Measurements from ENCODE around the gene MED27. TPM values are rescaled to one million over a fixed set of nuclear protein-coding genes. Genes with fewer than 3 reads are reported as not detected.

Gene MED27
- polyA plus RNA-seq, 3 donors = 23.4 to 24.5 (median 23.6) TPM

GRCh38 chr9:132044176-132044875 is 35.3 kb downstream of the MED27 start:
- DNase-seq (ENCODE audit: low read depth in 3 of 3, low spot score in 2 of 3) = no peak

- DNase-seq (ENCODE audit: low read depth in 3 of 3, low spot score in 2 of 3) = no peak
These were observed 36.0 kb downstream of the MED27 start for GRCh38 chr9:132043708-132044107.

GRCh38 chr9:132042324-132042723 is 37.3 kb downstream of the MED27 start:
- no peak for DNase-seq (ENCODE audit: low read depth in 3 of 3, low spot score in 2 of 3)

- no peak for DNase-seq (ENCODE audit: low read depth in 3 of 3, low spot score in 2 of 3)
These were observed 37.9 kb downstream of the MED27 start for GRCh38 chr9:132041798-132042197.

GRCh38 chr9:132040808-132041207 is 38.9 kb downstream of the MED27 start:
- no peak for DNase-seq (ENCODE audit: low read depth in 3 of 3, low spot score in 2 of 3)

- no peak for DNase-seq (ENCODE audit: low read depth in 3 of 3, low spot score in 2 of 3)
These were observed 39.4 kb downstream of the MED27 start for GRCh38 chr9:132040246-132040645.

GRCh38 chr9:132039284-132039683 is 40.4 kb downstream of the MED27 start:
- no peak for DNase-seq (ENCODE audit: low read depth in 3 of 3, low spot score in 2 of 3)

- no peak for DNase-seq (ENCODE audit: low read depth in 3 of 3, low spot score in 2 of 3)
These were observed 42.2 kb downstream of the MED27 start for GRCh38 chr9:132037458-132037857.

- DNase-seq (ENCODE audit: low read depth in 3 of 3, low spot score in 2 of 3) = no peak
These were observed 43.1 kb downstream of the MED27 start for GRCh38 chr9:132036521-132036920.

- DNase-seq (ENCODE audit: low read depth in 3 of 3, low spot score in 2 of 3) = no peak
These were observed 44.0 kb downstream of the MED27 start for GRCh38 chr9:132035679-132036078.

- no peak for DNase-seq (ENCODE audit: low read depth in 3 of 3, low spot score in 2 of 3)
These were observed 47.3 kb downstream of the MED27 start for GRCh38 chr9:132032238-132032950.

- no peak for DNase-seq (ENCODE audit: low read depth in 3 of 3, low spot score in 2 of 3)
These were observed 48.0 kb downstream of the MED27 start for GRCh38 chr9:132031467-132032237.

- DNase-seq (ENCODE audit: low read depth in 3 of 3, low spot score in 2 of 3) = no peak
These were observed 48.9 kb downstream of the MED27 start for GRCh38 chr9:132030626-132031325.

- no peak for DNase-seq (ENCODE audit: low read depth in 3 of 3, low spot score in 2 of 3)
These were observed 51.7 kb downstream of the MED27 start for GRCh38 chr9:132027752-132028663.

- DNase-seq (ENCODE audit: low read depth in 3 of 3, low spot score in 2 of 3) = no peak
These were observed 52.6 kb downstream of the MED27 start for GRCh38 chr9:132026932-132027585.

GRCh38 chr9:132025766-132026165 is 53.9 kb downstream of the MED27 start:
- no peak for DNase-seq (ENCODE audit: low read depth in 3 of 3, low spot score in 2 of 3)

GRCh38 chr9:132024589-132024988 is 55.1 kb downstream of the MED27 start:
- no peak for DNase-seq (ENCODE audit: low read depth in 3 of 3, low spot score in 2 of 3)

- DNase-seq (ENCODE audit: low read depth in 3 of 3, low spot score in 2 of 3) = peak in 2 of 3 donors; percentile 23 to 33
These were observed 56.1 kb downstream of the MED27 start for GRCh38 chr9:132023419-132024180.

All from right renal cortex interstitium (tissue), 3 donors.